Measurements from ENCODE around the gene ABLIM1. TPM values are rescaled to one million over a fixed set of nuclear protein-coding genes. Genes with fewer than 3 reads are reported as not detected.

Gene ABLIM1
- total RNA-seq, 4 donors from 2014 or later = 41.2 to 128 (median 97.3) TPM

- no peaks in the 10 kb centered on the region for H3K9me3 ChIP-seq
- no peaks in the 10 kb centered on the region for H3K27me3 ChIP-seq
- no peak overlapping the region for H3K4me3 ChIP-seq
- H3K27ac ChIP-seq = peak overlapping the region; percentile 43 to 52
- intact Hi-C loops (cut with DNase I; ENCODE audit: low total_unique reads) = no loop called here
- no peak for DNase-seq
- no peaks in the 10 kb centered on the region for H3K36me3 ChIP-seq
- no peak for TF ChIP-seq CTCF (IDR thresholded peaks at IDR 0.05)
- TF ChIP-seq POLR2A (IDR thresholded peaks at IDR 0.05) = no peak
- H3K4me1 ChIP-seq = no peaks in the 10 kb centered on the region
These were observed 106.0 kb downstream of the ABLIM1 start for GRCh38 chr10:114552050-114552449.

DNA sequence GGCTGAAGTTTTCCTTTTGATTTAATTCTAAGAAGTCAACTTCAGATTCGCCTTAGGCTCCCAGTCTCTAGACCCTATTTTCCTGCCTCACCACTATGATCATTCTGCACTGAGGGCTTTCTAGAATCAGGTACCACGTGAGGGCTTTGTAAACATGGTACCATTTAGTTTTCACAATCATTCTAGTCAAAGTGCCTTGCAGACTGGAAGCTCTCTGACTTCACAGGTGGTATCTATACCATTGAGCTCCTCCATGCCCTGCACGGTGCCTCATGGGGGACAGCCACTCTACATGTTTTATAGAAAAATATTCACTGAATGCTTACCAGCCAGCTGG lies 106.5 kb downstream of the ABLIM1 start:
- H3K9me3 ChIP-seq = no peaks in the 10 kb centered on the region
- no peak for TF ChIP-seq POLR2A (IDR thresholded peaks at IDR 0.05)
- no peak overlapping the region for H3K4me3 ChIP-seq
- no peaks in the 10 kb centered on the region for H3K4me1 ChIP-seq
- no peaks in the 10 kb centered on the region for H3K27me3 ChIP-seq
- no peaks in the 10 kb centered on the region for H3K36me3 ChIP-seq
- intact Hi-C loops (cut with DNase I; ENCODE audit: low total_unique reads) = no loop called here
- H3K27ac ChIP-seq = peak overlapping the region; percentile 43 to 52
- DNase-seq = no peak

DNA sequence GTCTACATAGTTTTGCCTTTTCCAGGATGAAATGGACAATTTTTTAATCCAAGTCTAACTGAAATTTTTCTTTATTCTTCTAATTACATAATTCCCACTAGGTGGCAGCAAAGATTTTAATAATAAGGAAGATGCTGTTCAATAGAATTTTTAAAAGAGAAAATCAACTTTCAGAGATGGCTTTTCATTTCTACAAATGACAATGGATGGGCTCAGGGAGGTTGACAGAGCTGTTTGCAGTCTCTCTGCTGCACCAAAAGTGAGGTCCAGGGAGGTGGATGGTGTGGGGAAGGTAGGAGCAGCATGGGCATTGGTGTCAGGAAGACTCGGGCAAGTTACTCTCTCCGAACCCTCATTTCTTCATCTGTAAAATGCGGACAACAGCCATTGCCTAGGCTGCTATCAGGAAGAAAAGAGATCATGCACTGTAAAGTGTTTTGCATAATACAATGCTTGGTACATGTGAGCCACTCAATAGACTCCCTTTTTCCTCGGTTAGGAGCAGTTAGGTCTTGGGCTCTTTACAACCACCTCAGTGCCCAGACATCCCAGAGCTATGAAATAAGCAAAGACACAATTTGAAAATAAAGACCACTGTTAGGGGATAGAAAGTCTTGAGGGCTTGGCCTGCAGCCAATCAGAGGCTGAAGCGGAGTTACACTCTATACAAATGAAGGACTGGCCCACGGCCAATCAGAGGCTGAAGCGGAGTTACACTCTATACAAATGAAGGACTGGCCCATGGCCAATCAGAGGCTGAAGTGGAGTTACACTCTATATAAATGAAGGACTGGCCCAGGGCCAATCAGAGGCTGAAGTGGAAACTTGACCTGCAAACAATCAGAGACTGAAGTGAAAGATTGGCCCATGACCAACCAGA lies 107.1 kb downstream of the ABLIM1 start:
- Histone ChIP-seq H3K4me3 (no peak overlapping the region), H3K9me3 (no peaks in the 10 kb centered on the region), H3K4me1 (no peaks in the 10 kb centered on the region), H3K27ac (peak overlapping the region; percentile 43 to 52), H3K27me3 (no peaks in the 10 kb centered on the region), H3K36me3 (no peaks in the 10 kb centered on the region)
- DNase-seq = peak; percentile 34 to 69
- intact Hi-C loops (cut with DNase I; ENCODE audit: low total_unique reads) = no loop called here
- TF ChIP-seq CTCF (IDR thresholded peaks at IDR 0.05) = peak; percentile 36 to 74 (median 56)
- TF ChIP-seq POLR2A (IDR thresholded peaks at IDR 0.05) = no peak

- intact Hi-C loops (cut with DNase I; ENCODE audit: low total_unique reads) = loop anchor here (10.0 kb wide), 1 partner anchor 246 kb away; no protein-coding TSS in a partner anchor
- TF ChIP-seq POLR2A (IDR thresholded peaks at IDR 0.05) (no peak), CTCF (IDR thresholded peaks at IDR 0.05) (peak; percentile 41 to 73 (median 47))
- Histone ChIP-seq H3K4me1 (no peaks in the 10 kb centered on the region), H3K4me3 (no peak overlapping the region), H3K27me3 (no peaks in the 10 kb centered on the region), H3K9me3 (no peaks in the 10 kb centered on the region), H3K36me3 (no peaks in the 10 kb centered on the region), H3K27ac (no peak overlapping the region)
- DNase-seq = peak; percentile 48 to 56
These were observed 109.4 kb downstream of the ABLIM1 start for GRCh38 chr10:114548662-114549061.

- no peak for DNase-seq
- TF ChIP-seq POLR2A (IDR thresholded peaks at IDR 0.05) (no peak), CTCF (IDR thresholded peaks at IDR 0.05) (no peak)
- H3K36me3 ChIP-seq = no peaks in the 10 kb centered on the region
- H3K27me3 ChIP-seq = no peaks in the 10 kb centered on the region
- H3K4me1 ChIP-seq = no peaks in the 10 kb centered on the region
- no peak overlapping the region for H3K4me3 ChIP-seq
- intact Hi-C loops (cut with DNase I; ENCODE audit: low total_unique reads) = loop anchor here (10.0 kb wide), 1 partner anchor 247 kb away; no protein-coding TSS in a partner anchor
- H3K27ac ChIP-seq = no peak overlapping the region
- no peaks in the 10 kb centered on the region for H3K9me3 ChIP-seq
These were observed 110.6 kb downstream of the ABLIM1 start for GRCh38 chr10:114547514-114547913.
